HepG2 (cell line): ENCODE measurements around the gene MGAT2. TPM values are rescaled to one million over a fixed set of nuclear protein-coding genes. Genes with fewer than 3 reads are reported as not detected.

Experiments
- ATAC-seq: fragments of 200-7000 bp; cut with Tn5 transposase; 3 replicates; pipeline ENCODE4 v1.9.1; 2020; ENCODE audit warnings: mild to moderate bottlenecking, moderate library complexity
- BruUV-seq: library from RNA; stranded (reverse); fragments of 400-500 nt; replicated peaks from 2 replicates; lab custom pipeline; 2021; lab: Mats Ljungman, UMichigan
- CTCF ChIA-PET: fragments of 300-600 bp; formaldehyde crosslinking; extraction: SDS; loops from one replicate; lab custom pipeline; 2021; ENCODE audit warnings: low total read pairs, inconsistent platforms, low intra/inter-chr PET ratio; lab: Yijun Ruan, JAX
- POLR2A ChIA-PET: fragments of 350-600 bp; sonication (Branson Sonifier 250); formaldehyde crosslinking; loops from one replicate; lab custom pipeline; 2020; ENCODE audit warnings: antibody characterized with exemption, inconsistent platforms; lab: Yijun Ruan, JAX
- DNase-seq: peaks from one replicate; pipeline ENCODE4 v3.0.0-alpha.2; 2015; ENCODE audit warnings: low spot score
- FAIRE-seq: peaks from 3 replicates; lab custom pipeline; 2011; peaks lifted over from hg19 to GRCh38; lab: Jason Lieb, UNC
- H2AFZ ChIP-seq: one replicate; pipeline ENCODE4 v1.6.1; 2011; ENCODE audit warnings: low read length, inconsistent platforms
- H3K27ac ChIP-seq: fragments of 300-600 bp; 3 replicates; pipeline ENCODE4 v1.8.0; 2011; ENCODE audit warnings: mixed run types, mild to moderate bottlenecking, mixed read lengths, low read length, inconsistent platforms; ENCODE audit not compliant: insufficient read depth; ENCODE audit errors: extremely low read length
- H3K27me3 ChIP-seq, 2 experiments: fragments of 200-600 bp in 1 of 2; 2 replicates in 1 of 2; 3 replicates in 1 of 2; pipeline versions ENCODE4 v1.6.0 to v1.8.0; 2011; ENCODE audit warnings: low read length in 2 of 2, mild to moderate bottlenecking in 2 of 2, moderate library complexity in 2 of 2, inconsistent platforms in 1 of 2; ENCODE audit not compliant: insufficient read depth in 2 of 2, control insufficient read depth in 1 of 2
- H3K36me3 ChIP-seq, 2 experiments: fragments of 200-600 bp in 1 of 2; replicated peaks in 1 of 2; 2 replicates in 1 of 2; 3 replicates in 1 of 2; pipeline versions ENCODE4 v1.5.1 to v1.8.0; 2011; ENCODE audit warnings: low read length in 2 of 2, inconsistent platforms in 1 of 2; ENCODE audit not compliant: insufficient read depth in 2 of 2, control insufficient read depth in 1 of 2
- H3K4me1 ChIP-seq: 2 replicates; pipeline ENCODE4 v1.5.1; 2012; ENCODE audit warnings: low read length, inconsistent platforms; ENCODE audit not compliant: insufficient read depth
- H3K4me2 ChIP-seq: 2 replicates; pipeline ENCODE4 v1.6.0; 2011; ENCODE audit warnings: low read depth, low read length, inconsistent platforms
- H3K4me3 ChIP-seq, 3 experiments: fragments of 200-600 bp in 1 of 3; sonication (generic), shearing (Covaris generic) in 1 of 3; replicated peaks in 1 of 3; 2 replicates each; pipeline ENCODE4 v1.5.1; 2011 to 2016; ENCODE audit warnings: low read length in 3 of 3, inconsistent platforms in 2 of 3, low read depth in 2 of 3, mild to moderate bottlenecking in 2 of 3, control low read depth in 1 of 3, mixed read lengths in 1 of 3; ENCODE audit not compliant: insufficient read depth in 1 of 3
- H3K79me2 ChIP-seq: one replicate; pipeline ENCODE4 v1.6.1; 2011; ENCODE audit warnings: low read length, inconsistent platforms; ENCODE audit not compliant: insufficient read depth
- H3K9ac ChIP-seq: 2 replicates; pipeline ENCODE4 v1.6.0; 2011; ENCODE audit warnings: mild to moderate bottlenecking, low read depth, low read length, inconsistent platforms; ENCODE audit not compliant: insufficient read depth
- H3K9me3 ChIP-seq: 2 replicates; pipeline ENCODE4 v1.5.1; 2012; ENCODE audit warnings: mild to moderate bottlenecking, low read length
- H4K20me1 ChIP-seq: 2 replicates; pipeline ENCODE4 v1.6.0; 2011; ENCODE audit warnings: inconsistent platforms, mild to moderate bottlenecking, low read length, moderate library complexity; ENCODE audit not compliant: insufficient read depth
- BATF2 ChIP-seq: sonication (generic); formaldehyde crosslinking; IDR thresholded peaks from 2 replicates; pipeline ENCODE4 v1.8.0; 2022; ENCODE audit warnings: mild to moderate bottlenecking, missing genetic modification reagents, moderate library complexity
- FOXC1 ChIP-seq: sonication (generic); formaldehyde crosslinking; IDR thresholded peaks from 2 replicates; pipeline ENCODE4 v1.8.0; 2022; ENCODE audit warnings: mild to moderate bottlenecking, missing genetic modification reagents, borderline replicate concordance
- KDM3A ChIP-seq: IDR thresholded peaks from 2 replicates; pipeline ENCODE4 v1.6.1; 2018; ENCODE audit warnings: low read depth, missing compliant biosample characterization
- KLF12 ChIP-seq: sonication (generic); formaldehyde crosslinking; IDR thresholded peaks from 2 replicates; pipeline ENCODE4 v1.4.0; 2020; ENCODE audit warnings: missing genetic modification reagents, borderline replicate concordance
- PPARG ChIP-seq: conservative IDR thresholded peaks from 2 replicates; pipeline ENCODE4 v1.6.1; 2016; ENCODE audit warnings: missing biosample characterization, missing genetic modification reagents
- SAP130 ChIP-seq: IDR thresholded peaks from 2 replicates; pipeline ENCODE4 v1.6.1; 2016; ENCODE audit warnings: low read depth
- SRSF4 ChIP-seq: fragments of 200-400 bp; formaldehyde crosslinking; IDR thresholded peaks from one replicate; pipeline ENCODE4 v1.6.1; 2018; ENCODE audit warnings: mild to moderate bottlenecking, low read depth, low read length, moderate library complexity; ENCODE audit not compliant: poor library complexity, severe bottlenecking
- SRY ChIP-seq: sonication (generic); formaldehyde crosslinking; IDR thresholded peaks from 2 replicates; pipeline ENCODE4 v1.8.0; 2022; ENCODE audit warnings: mild to moderate bottlenecking, missing genetic modification reagents
- ZKSCAN5 ChIP-seq: sonication (generic); formaldehyde crosslinking; IDR thresholded peaks from 2 replicates; pipeline ENCODE4 v1.5.1; 2020; ENCODE audit warnings: mild to moderate bottlenecking, missing genetic modification reagents
- ZNF672 ChIP-seq: sonication (generic); formaldehyde crosslinking; IDR thresholded peaks from 2 replicates; pipeline ENCODE4 v1.8.1; 2022; ENCODE audit warnings: missing genetic modification reagents
- ZNF740 ChIP-seq: sonication (generic); formaldehyde crosslinking; IDR thresholded peaks from 2 replicates; pipeline ENCODE4 v1.4.0; 2020; ENCODE audit warnings: missing genetic modification reagents
- ZNF788 ChIP-seq: sonication (generic); formaldehyde crosslinking; IDR thresholded peaks from 2 replicates; pipeline ENCODE4 v1.5.0; 2020; ENCODE audit warnings: mild to moderate bottlenecking, missing genetic modification reagents, borderline replicate concordance
- ZNF878 ChIP-seq: sonication (generic); formaldehyde crosslinking; IDR thresholded peaks from 2 replicates; pipeline ENCODE4 v1.8.1; 2023; ENCODE audit warnings: mild to moderate bottlenecking, missing genetic modification reagents, moderate library complexity
- WGBS: methylation state at CpG from one replicate; pipeline ENCODE4 v1.1.6; 2017; ENCODE audit warnings: low lambda C conversion rate; 5-methylcytosine and 5-hydroxymethylcytosine counted together
- in situ Hi-C: cut with HindIII; loops from 2 replicates; pipeline ENCODE4 v1.10.0; 2017; ENCODE audit warnings: low pct_unique_long_range_greater_than_20kb; ENCODE audit not compliant: extremely low pct_ligation_motif_present
- intact Hi-C: fragments of 100-400 bp; cut with micrococcal nuclease; formaldehyde crosslinking; loops from one replicate; pipeline ENCODE4 v1.10.0; 2022; ENCODE audit not compliant: unreplicated experiment
- polyA plus RNA-seq, 8 experiments: library from polyadenylated mRNA; depleted of rRNA in 3 of 8; stranded (reverse) in 7 of 8; unstranded in 1 of 8; fragments of >200 nt; fragmentation: Illumina TruSeq in 4 of 8; extraction: Trizol in 4 of 8; gene quantifications; 2 replicates each; pipeline versions ENCODE4 v1.2.1 to v1.2.3, GENCODE V29; 2011 to 2016; ENCODE audit warnings: low read depth in 4 of 8, missing spikeins in 1 of 8, mixed read lengths in 1 of 8; ENCODE audit not compliant: insufficient read depth in 1 of 8
- total RNA-seq, 5 experiments: library from RNA; depleted of rRNA; stranded (reverse); fragments of >200 nt; fragmentation: Illumina TruSeq; extraction: Trizol; gene quantifications; 2 replicates each; pipeline ENCODE4 v1.2.3, GENCODE V29; 2016; ENCODE audit warnings: low read depth in 1 of 5

MGAT2 gene
- total and polyA plus RNA-seq, 2 of the 13 experiments (the other 11 are each of a cell fraction or from before 2014, with no cell fraction given): 12.9 to 51.9 TPM

GRCh38 chr14:49612671-49613070, 7.9 kb upstream of the MGAT2 start:
- in situ Hi-C loops (no loop called here), intact Hi-C loops (no loop called here)
- TF ChIP-seq PPARG (CRISPR knock-in tag): no peak
- no peak for TF ChIP-seq FOXC1
- no peak for TF ChIP-seq ZKSCAN5 (CRISPR knock-in tag)
- no peak for TF ChIP-seq ZNF878
- TF ChIP-seq SAP130: no peak
- no peak for TF ChIP-seq BATF2 (CRISPR knock-in tag)
- TF ChIP-seq KLF12: no peak
- no peak for TF ChIP-seq ZNF788 (CRISPR knock-in tag)
- TF ChIP-seq ZNF740 (CRISPR knock-in tag): no peak
- TF ChIP-seq ZNF672 (CRISPR knock-in tag): no peak
- TF ChIP-seq SRY: no peak
- TF ChIP-seq SRSF4: no peak
- TF ChIP-seq KDM3A (CRISPR knock-in tag): no peak
- Histone ChIP-seq H3K9me3 (no peaks in the 10 kb centered on the region), H3K4me1 (peaks cover 18% of the 10 kb centered on the region), H4K20me1 (no peaks in the 10 kb centered on the region; the same call in 1 of the 2 replicates), H3K27me3 (no peaks in the 10 kb centered on the region), H3K4me3 (no peak overlapping the region), H2AFZ (no peak overlapping the region), H3K4me2 (no peak overlapping the region), H3K36me3 (peaks cover 1 to 6% of the 10 kb centered on the region in 2 experiments; a peak in 1 of 5 replicates), H3K9ac (no peak overlapping the region), H3K27ac (no peak overlapping the region), H3K79me2 (peaks cover 2% of the 10 kb centered on the region)
- ChIA-PET POLR2A (interaction anchor here (2.3 kb wide), 1 partner anchor 8 kb away, joined by 14 read pairs; the partner anchor contains the start of genes MGAT2 and RPL36AL), CTCF (no interaction called here)
- no peak for FAIRE-seq
- BruUV-seq: no TSS peak
- no peak for ATAC-seq
- 97% methylated on average over 8 of the region's 8 CpGs for WGBS
- no peak for DNase-seq
